Liver (tissue), 3 donors: ENCODE data around the gene RPP14.

Source experiments
- ATF3 ChIP-seq: IDR thresholded peaks from 2 replicates; pipeline ENCODE4 v1.6.1; 2016; ENCODE audit warnings: antibody characterized with exemption
- CTCF ChIP-seq: fragments of 150-350 bp; IDR thresholded peaks from 2 replicates; pipeline ENCODE4 v1.5.1; 2017; ENCODE audit warnings: improper control_type of control experiment, low read depth, low read length; ENCODE audit not compliant: missing input control
- EGR1 ChIP-seq, 2 donors: IDR thresholded peaks; 2 replicates each; pipeline ENCODE4 v1.6.1; 2016 to 2018; ENCODE audit warnings: antibody characterized with exemption in 2 of 2, low read depth in 2 of 2
- GABPA ChIP-seq, 2 donors: IDR thresholded peaks in 1 of 2; conservative IDR thresholded peaks in 1 of 2; 2 replicates each; pipeline ENCODE4 v1.6.1; 2016; ENCODE audit warnings: antibody characterized with exemption in 2 of 2, mild to moderate bottlenecking in 1 of 2, moderate library complexity in 1 of 2
- HNF4A ChIP-seq, 2 donors: conservative IDR thresholded peaks; 2 replicates each; pipeline ENCODE4 v1.6.1; 2016; ENCODE audit warnings: antibody characterized with exemption in 2 of 2, mild to moderate bottlenecking in 2 of 2
- HNF4G ChIP-seq: IDR thresholded peaks from 2 replicates; pipeline ENCODE4 v1.6.1; 2016; ENCODE audit warnings: antibody characterized with exemption
- JUND ChIP-seq, 2 donors: IDR thresholded peaks; 2 replicates each; pipeline ENCODE4 v1.6.1; 2016; ENCODE audit warnings: antibody characterized with exemption in 2 of 2
- MAX ChIP-seq: IDR thresholded peaks from 2 replicates; pipeline ENCODE4 v1.6.1; 2016; ENCODE audit warnings: antibody characterized with exemption
- RAD21 ChIP-seq, 2 donors: IDR thresholded peaks; 2 replicates each; pipeline ENCODE4 v1.6.1; 2016; ENCODE audit warnings: antibody characterized with exemption in 2 of 2, mild to moderate bottlenecking in 2 of 2
- REST ChIP-seq: IDR thresholded peaks from 2 replicates; pipeline ENCODE4 v1.6.1; 2016; ENCODE audit warnings: antibody characterized with exemption, mild to moderate bottlenecking
- SP1 ChIP-seq: IDR thresholded peaks from 2 replicates; pipeline ENCODE4 v1.6.1; 2018; ENCODE audit warnings: antibody characterized with exemption, mild to moderate bottlenecking
- TAF1 ChIP-seq: conservative IDR thresholded peaks from 2 replicates; pipeline ENCODE4 v1.6.1; 2016; ENCODE audit warnings: antibody characterized with exemption, mild to moderate bottlenecking
- YY1 ChIP-seq: IDR thresholded peaks from 2 replicates; pipeline ENCODE4 v1.6.1; 2016; ENCODE audit warnings: antibody characterized with exemption, mild to moderate bottlenecking
- donor health status: healthy.
- donor health status: healthy.

- TF ChIP-seq CTCF, result no peak
- TF ChIP-seq JUND (IDR thresholded peaks at IDR 0.05), result no peak
- no peak for TF ChIP-seq RAD21 (IDR thresholded peaks at IDR 0.05)
- TF ChIP-seq REST, result no peak
- no peak for TF ChIP-seq YY1
- TF ChIP-seq MAX, result no peak
- TF ChIP-seq GABPA (IDR thresholded peaks at IDR 0.05 in 1 of 2, conservative IDR thresholded peaks at IDR 0.05 in 1 of 2), result no peak
- TF ChIP-seq TAF1, result no peak
- TF ChIP-seq HNF4G, result no peak
- TF ChIP-seq SP1, result no peak
- no peak for TF ChIP-seq HNF4A (conservative IDR thresholded peaks at IDR 0.05)
- no peak for TF ChIP-seq EGR1 (IDR thresholded peaks at IDR 0.05; ENCODE audit: low read depth in 2 of 2)
- TF ChIP-seq ATF3, result no peak
Measured at GRCh38 chr3:58261954-58262666, 43.9 kb upstream of the RPP14 start.
